B cell (primary cell): ENCODE measurements around the gene CLEC11A. TPM values are rescaled to one million over a fixed set of nuclear protein-coding genes. Genes with fewer than 3 reads are reported as not detected.

ENCODE experiments used
- ATAC-seq: fragments of 200-7000 bp; cut with Tn5 transposase; one replicate; pipeline ENCODE4 v1.10.0; 2021; ENCODE audit warnings: low read depth, mild to moderate bottlenecking, moderate number of reproducible peaks, moderate library complexity
- CTCF ChIA-PET: fragments of 350-600 bp; sonication (Branson Sonifier 250); formaldehyde crosslinking; loops from one replicate; lab custom pipeline; 2021; ENCODE audit warnings: antibody characterized with exemption, inconsistent platforms; lab: Charles Lee
- POLR2A ChIA-PET: fragments of 350-600 bp; sonication (Branson Sonifier 250); formaldehyde crosslinking; loops from one replicate; lab custom pipeline; 2021; ENCODE audit warnings: antibody characterized with exemption; lab: Charles Lee
- DNase-seq: peaks from one replicate; pipeline ENCODE4 v3.0.0; 2013
- H2AFZ ChIP-seq: 2 replicates; pipeline ENCODE4 v1.6.1; 2012; ENCODE audit warnings: mild to moderate bottlenecking, low read depth, low read length; ENCODE audit not compliant: insufficient read depth, poor library complexity, severe bottlenecking
- H3K27ac ChIP-seq, 2 donors: 1 replicate in 1 of 2; 2 replicates in 1 of 2; pipeline ENCODE4 v1.5.1; 2012 to 2013; ENCODE audit warnings: low read length in 2 of 2, mild to moderate bottlenecking in 2 of 2, moderate library complexity in 1 of 2
- H3K27me3 ChIP-seq, 4 experiments: fragments of 200-600 bp in 1 of 4; sonication (generic) in 1 of 4; replicated peaks in 1 of 4; 1 replicate in 2 of 4; 2 replicates in 2 of 4; pipeline versions ENCODE4 v1.6.1 to v1.7.0; 2013 to 2016; ENCODE audit warnings: low read length in 3 of 4, mild to moderate bottlenecking in 2 of 4, mixed read lengths in 1 of 4, moderate library complexity in 1 of 4; ENCODE audit not compliant: insufficient read depth in 4 of 4, control insufficient read depth in 3 of 4; ENCODE audit errors: control extremely low read depth in 1 of 4
- H3K36me3 ChIP-seq, 2 experiments: replicated peaks in 1 of 2; 1 replicate in 1 of 2; 2 replicates in 1 of 2; pipeline versions ENCODE4 v1.6.1 to v1.7.1; 2013; ENCODE audit warnings: low read length in 1 of 2; ENCODE audit not compliant: insufficient read depth in 2 of 2, control insufficient read depth in 1 of 2; ENCODE audit errors: control extremely low read depth in 1 of 2, extremely low read depth in 1 of 2
- H3K4me1 ChIP-seq, 2 donors: fragments of 200-600 bp in 1 of 2; sonication (generic) in 1 of 2; 1 replicate in 1 of 2; 2 replicates in 1 of 2; pipeline versions ENCODE4 v1.5.1 to v1.6.1; 2013 to 2017; ENCODE audit warnings: low read length in 2 of 2; ENCODE audit not compliant: control insufficient read depth in 2 of 2, insufficient read depth in 2 of 2
- H3K4me2 ChIP-seq: replicated peaks from 2 replicates; pipeline ENCODE3; 2012; ENCODE audit warnings: mild to moderate bottlenecking, low read depth, low read length; ENCODE audit not compliant: poor library complexity, severe bottlenecking
- H3K4me3 ChIP-seq, 5 experiments: fragments of 200-600 bp in 1 of 5; sonication (generic) in 1 of 5; 1 replicate in 3 of 5; 2 replicates in 2 of 5; pipeline versions ENCODE4 v1.5.1 to v1.7.0; 2011 to 2016; ENCODE audit warnings: low read length in 4 of 5, mild to moderate bottlenecking in 4 of 5, low read depth in 2 of 5, control low read depth in 1 of 5, moderate library complexity in 1 of 5; ENCODE audit not compliant: insufficient read depth in 1 of 5; ENCODE audit errors: control extremely low read depth in 1 of 5, extremely low read depth in 1 of 5
- H3K79me2 ChIP-seq: fragments of 200-600 bp; sonication (generic); one replicate; pipeline ENCODE4 v1.6.0; 2016; ENCODE audit warnings: low read length; ENCODE audit not compliant: control insufficient read depth, insufficient read depth
- H3K9ac ChIP-seq: fragments of 200-600 bp; sonication (generic); 2 replicates; pipeline ENCODE4 v1.6.1; 2017; ENCODE audit warnings: mild to moderate bottlenecking, low read length, moderate library complexity
- H3K9me3 ChIP-seq, 3 donors: one replicate each; pipeline versions ENCODE4 v1.6.1 to v1.7.1; 2013; ENCODE audit warnings: low read length in 2 of 3; ENCODE audit not compliant: control insufficient read depth in 2 of 3, insufficient read depth in 1 of 3; ENCODE audit errors: control extremely low read depth in 1 of 3
- H4K20me1 ChIP-seq: 2 replicates; pipeline ENCODE4 v1.6.0; 2012; ENCODE audit warnings: mild to moderate bottlenecking, low read length; ENCODE audit not compliant: insufficient read depth, control insufficient read depth, poor library complexity, severe bottlenecking
- H3K27ac Mint-ChIP-seq: one replicate; pipeline ENCODE4 v1.8.0; 2021; ENCODE audit warnings: mixed read lengths
- H3K27me3 Mint-ChIP-seq: one replicate; pipeline ENCODE4 v1.8.0; 2021; ENCODE audit warnings: mixed read lengths
- H3K4me1 Mint-ChIP-seq: one replicate; pipeline ENCODE4 v1.8.0; 2021; ENCODE audit warnings: mixed read lengths
- H3K4me3 Mint-ChIP-seq: one replicate; pipeline ENCODE4 v1.8.0; 2021; ENCODE audit warnings: mixed read lengths
- H3K9me3 Mint-ChIP-seq: one replicate; pipeline ENCODE4 v1.8.0; 2022; ENCODE audit warnings: mixed read lengths; ENCODE audit not compliant: insufficient read depth
- EZH2 ChIP-seq: IDR thresholded peaks from 2 replicates; pipeline ENCODE4 v1.6.1; 2012; ENCODE audit warnings: borderline replicate concordance, low read depth, mild to moderate bottlenecking, moderate library complexity, low read length; ENCODE audit not compliant: insufficient read depth, poor library complexity, severe bottlenecking
- WGBS: methylation state at CpG from one replicate; pipeline ENCODE4 v1.1.5; 2013; ENCODE audit warnings: missing lambda C conversion rate; ENCODE audit not compliant: insufficient coverage; 5-methylcytosine and 5-hydroxymethylcytosine counted together
- intact Hi-C: fragments of 100-400 bp; cut with micrococcal nuclease; formaldehyde crosslinking; loops from one replicate; pipeline ENCODE4 v1.10.0; 2022
- polyA plus RNA-seq: library from polyadenylated mRNA; depleted of rRNA; stranded (reverse); fragments of >200 nt; gene quantifications from 2 replicates; pipeline ENCODE4 v1.2.3, GENCODE V29; 2012
- total RNA-seq, 2 donors: library from RNA; stranded (reverse); fragments of 120-200 nt in 1 of 2; gene quantifications; 1 replicate in 1 of 2; 2 replicates in 1 of 2; pipeline versions ENCODE4 v1.2.3 to v1.2.4, GENCODE V29; 2013 to 2022
- TF ChIP-seq, protein P1 (sequence below): fragments of 200-600 bp; IDR thresholded peaks from one replicate; pipeline ENCODE4 v1.8.0; 2022; ENCODE audit warnings: antibody characterized with exemption, mild to moderate bottlenecking

The CLEC11A gene
- total and polyA plus RNA-seq, 2 donors (not counting 1 experiment from before 2014, with no cell fraction given): 0.52 to 1.6 TPM

DNA sequence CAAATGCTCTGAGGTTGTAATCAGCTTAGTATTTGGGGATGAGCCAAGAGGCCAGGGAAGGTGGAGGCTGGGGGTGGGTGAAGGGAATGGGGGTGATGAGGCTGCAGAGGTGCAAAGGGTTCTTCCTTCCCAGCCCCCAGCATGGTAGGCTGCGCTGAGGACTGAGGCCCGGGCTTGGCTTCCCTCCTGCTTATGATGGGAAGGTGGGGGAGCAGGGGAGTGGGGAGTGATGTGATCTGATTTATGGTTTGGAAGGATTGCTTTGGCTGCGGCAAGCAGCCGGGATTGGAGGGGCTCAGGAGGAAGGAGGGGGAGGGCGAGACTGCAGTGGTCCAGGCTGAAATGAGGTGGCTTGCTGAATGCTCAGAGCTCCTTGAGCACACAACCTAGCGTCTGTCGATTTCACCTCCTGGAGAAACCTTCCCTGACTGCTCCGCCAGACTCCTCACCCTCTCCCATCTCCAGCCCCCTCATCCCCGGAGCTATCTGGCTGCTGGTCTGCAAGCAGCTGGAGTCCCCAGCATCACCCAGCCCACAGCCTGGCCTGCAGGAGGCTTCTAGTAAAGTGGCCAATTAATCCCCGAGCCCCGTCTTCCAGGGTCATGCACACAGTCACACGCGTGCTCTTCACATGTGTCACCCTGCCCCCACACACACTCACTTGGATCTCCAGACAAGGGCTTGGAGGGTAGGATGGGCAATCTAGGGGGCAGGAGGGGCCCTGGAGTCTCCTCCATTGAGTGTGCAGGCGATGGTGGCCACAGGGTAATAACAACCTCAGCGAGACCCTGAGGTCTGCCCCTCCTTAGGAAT lies 757 bp upstream of the CLEC11A start:
- 70% methylated on average over 11 of the region's 15 CpGs for WGBS
- CTCF ChIA-PET: no interaction called here
- POLR2A ChIA-PET: no interaction called here

More for the DNA sequence above, 757 bp upstream of the CLEC11A start:
- TF ChIP-seq, protein P1, sequence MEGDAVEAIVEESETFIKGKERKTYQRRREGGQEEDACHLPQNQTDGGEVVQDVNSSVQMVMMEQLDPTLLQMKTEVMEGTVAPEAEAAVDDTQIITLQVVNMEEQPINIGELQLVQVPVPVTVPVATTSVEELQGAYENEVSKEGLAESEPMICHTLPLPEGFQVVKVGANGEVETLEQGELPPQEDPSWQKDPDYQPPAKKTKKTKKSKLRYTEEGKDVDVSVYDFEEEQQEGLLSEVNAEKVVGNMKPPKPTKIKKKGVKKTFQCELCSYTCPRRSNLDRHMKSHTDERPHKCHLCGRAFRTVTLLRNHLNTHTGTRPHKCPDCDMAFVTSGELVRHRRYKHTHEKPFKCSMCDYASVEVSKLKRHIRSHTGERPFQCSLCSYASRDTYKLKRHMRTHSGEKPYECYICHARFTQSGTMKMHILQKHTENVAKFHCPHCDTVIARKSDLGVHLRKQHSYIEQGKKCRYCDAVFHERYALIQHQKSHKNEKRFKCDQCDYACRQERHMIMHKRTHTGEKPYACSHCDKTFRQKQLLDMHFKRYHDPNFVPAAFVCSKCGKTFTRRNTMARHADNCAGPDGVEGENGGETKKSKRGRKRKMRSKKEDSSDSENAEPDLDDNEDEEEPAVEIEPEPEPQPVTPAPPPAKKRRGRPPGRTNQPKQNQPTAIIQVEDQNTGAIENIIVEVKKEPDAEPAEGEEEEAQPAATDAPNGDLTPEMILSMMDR: no peak
- TF ChIP-seq EZH2: no peak
- no peak for ATAC-seq
- no peaks in the 10 kb centered on the region for H4K20me1 ChIP-seq
- H3K27ac Mint-ChIP-seq: no peak overlapping the region
- intact Hi-C loops: no loop called here
- no peaks in the 10 kb centered on the region for H3K79me2 ChIP-seq
- peaks cover 48% of the 10 kb centered on the region for H3K27me3 Mint-ChIP-seq
- H3K27ac ChIP-seq: no peak overlapping the region
- peaks cover 39% of the 10 kb centered on the region for H3K4me1 Mint-ChIP-seq
- H3K4me3 Mint-ChIP-seq: no peak overlapping the region
- H3K9ac ChIP-seq: no peak overlapping the region
- DNase-seq: no peak
- peaks cover 0 to 45% (median 3%) of the 10 kb centered on the region in 3 donors for H3K9me3 ChIP-seq
- no peak overlapping the region for H3K4me3 ChIP-seq
- H3K36me3 ChIP-seq: no peaks in the 10 kb centered on the region
- peaks cover 34 to 37% of the 10 kb centered on the region in 2 donors for H3K4me1 ChIP-seq
- no peak overlapping the region for H2AFZ ChIP-seq
- H3K9me3 Mint-ChIP-seq: no peaks in the 10 kb centered on the region
- H3K27me3 ChIP-seq: peaks cover 0 to 87% (median 29%) of the 10 kb centered on the region in 4 experiments
- H3K4me2 ChIP-seq: no peak overlapping the region
